ENCODE measurements around the gene MARCHF5.

The MARCHF5 gene

GRCh38 chr10:92290837-92291615, at the start of gene MARCHF5, which contains the start of gene CPEB3:
TSS of gene MARCHF5 (plus strand) at chr10:92291167. CDS start at chr10:92291495, 328 bp downstream.
TSS of gene CPEB3 (minus strand) at chr10:92291078. CDS start at chr10:92240350, 50,728 bp downstream.
- DNase-seq, result peak in 55 of 56 donors; percentile 28 to 96 (median 89)

GRCh38 chr10:92241501-92241900, 49.5 kb upstream of the MARCHF5 start:
- no peak for DNase-seq

GRCh38 chr10:92242380-92242779, 48.6 kb upstream of the MARCHF5 start:
- no peak for DNase-seq

GRCh38 chr10:92242910-92243671, 47.9 kb upstream of the MARCHF5 start:
- peak in 51 of 56 donors; percentile 1 to 85 (median 54) for DNase-seq

GRCh38 chr10:92244796-92245195, 46.2 kb upstream of the MARCHF5 start:
- no peak for DNase-seq

GRCh38 chr10:92248566-92248965, 42.4 kb upstream of the MARCHF5 start:
- DNase-seq, result no peak

GRCh38 chr10:92263396-92263795, 27.6 kb upstream of the MARCHF5 start:
- no peak for DNase-seq

GRCh38 chr10:92264249-92264648, 26.7 kb upstream of the MARCHF5 start:
- no peak for DNase-seq

- no peak for DNase-seq
Measured at GRCh38 chr10:92265687-92266258, 25.2 kb upstream of the MARCHF5 start.

- DNase-seq, result no peak
Measured at GRCh38 chr10:92267343-92267742, 23.6 kb upstream of the MARCHF5 start.

- no peak for DNase-seq
Measured at GRCh38 chr10:92268748-92269147, 22.2 kb upstream of the MARCHF5 start.

GRCh38 chr10:92274071-92274470, 16.9 kb upstream of the MARCHF5 start:
- DNase-seq, result no peak

GRCh38 chr10:92278996-92279696, 11.8 kb upstream of the MARCHF5 start:
- no peak for DNase-seq

- no peak for DNase-seq
Measured at GRCh38 chr10:92284112-92284704, 6.8 kb upstream of the MARCHF5 start.

- peak in 38 of 56 donors; percentile 10 to 75 (median 46) for DNase-seq
Measured at GRCh38 chr10:92290076-92290836, 711 bp upstream of the MARCHF5 start.

- peak in 1 of 56 donors; percentile 53 for DNase-seq
Measured at GRCh38 chr10:92291616-92291865, 574 bp downstream of the MARCHF5 start.

GRCh38 chr10:92291921-92292845, 1.2 kb downstream of the MARCHF5 start:
- DNase-seq, result peak in 33 of 56 donors; percentile 1 to 64 (median 16)

- DNase-seq, result no peak
Measured at GRCh38 chr10:92298487-92298886, 7.5 kb downstream of the MARCHF5 start.

GRCh38 chr10:92303096-92303495, 12.1 kb downstream of the MARCHF5 start:
- DNase-seq, result no peak

Data from amygdala (tissue), 56 donors.